Measurements from ENCODE around the gene TIFAB.
A peak's percentile ranks its signal among the peaks of the same experiment; 100 is the strongest.

The TIFAB gene

GRCh38 chr5:135469911-135470310 is 17.8 kb upstream of the TIFAB start:
- Histone ChIP-seq H3K79me1 (replicated peaks; ENCODE audit: low read length, poor library complexity, severe bottlenecking) (no peaks in the 10 kb centered on the region), H2BK5ac (ENCODE audit: low read depth, low read length, poor library complexity, severe bottlenecking) (no peak overlapping the region), H3K9ac (ENCODE audit: low read length) (no peak overlapping the region), H2BK12ac (ENCODE audit: low read length in 2 of 2) (no peak overlapping the region), H3K27me3 (ENCODE audit: control insufficient read depth in 1 of 2, insufficient read depth in 1 of 2, low read length in 2 of 2) (peaks cover 87 to 89% of the 10 kb centered on the region in 2 experiments), H3K4ac (ENCODE audit: low read depth in 1 of 2, low read length in 2 of 2) (no peak overlapping the region), H2BK120ac (ENCODE audit: low read depth, low read length) (no peak overlapping the region), H3K23ac (ENCODE audit: low read length in 2 of 2) (no peak overlapping the region), H3K36me3 (ENCODE audit: control insufficient read depth in 1 of 2, insufficient read depth in 2 of 2, low read depth in 1 of 2, low read length in 2 of 2) (no peaks in the 10 kb centered on the region), H2AFZ (ENCODE audit: low read depth, low read length) (no peak overlapping the region), H3K18ac (ENCODE audit: low read depth in 1 of 2, low read length in 2 of 2) (no peak overlapping the region), H3K4me1 (ENCODE audit: control insufficient read depth, insufficient read depth, low read depth, low read length) (peaks cover 7% of the 10 kb centered on the region), H4K8ac (ENCODE audit: low read length) (no peak overlapping the region), H3K4me3 (ENCODE audit: insufficient read depth in 1 of 2, low read depth in 1 of 2, low read length in 2 of 2) (no peak overlapping the region), H3K4me2 (ENCODE audit: low read length, poor library complexity, severe bottlenecking) (no peak overlapping the region), H3K27ac (ENCODE audit: low read length, poor library complexity, severe bottlenecking) (no peak overlapping the region), H2AK5ac (ENCODE audit: low read length, severe bottlenecking) (no peak overlapping the region), H3K9me3 (ENCODE audit: control insufficient read depth, low read length) (no peaks in the 10 kb centered on the region), H4K91ac (ENCODE audit: low read length) (no peak overlapping the region), H3K14ac (ENCODE audit: low read length in 2 of 2) (no peak overlapping the region), H2BK15ac (ENCODE audit: low read depth, poor library complexity, severe bottlenecking) (no peak overlapping the region)
- no peak for DNase-seq
- 86% methylated on average over 3 of the region's 5 CpGs for WGBS

GRCh38 chr5:135468541-135468940 is 16.4 kb upstream of the TIFAB start:
- H2BK15ac ChIP-seq (ENCODE audit: low read depth, poor library complexity, severe bottlenecking) = no peak overlapping the region
- H3K9ac ChIP-seq (ENCODE audit: low read length) = no peak overlapping the region
- no peak overlapping the region for H3K27ac ChIP-seq (ENCODE audit: low read length, poor library complexity, severe bottlenecking)
- no peak overlapping the region for H3K18ac ChIP-seq (ENCODE audit: low read depth in 1 of 2, low read length in 2 of 2)
- no peak overlapping the region for H2AFZ ChIP-seq (ENCODE audit: low read depth, low read length)
- 100% methylated on average over 1 of the region's 2 CpGs for WGBS
- H3K27me3 ChIP-seq (ENCODE audit: control insufficient read depth in 1 of 2, insufficient read depth in 1 of 2, low read length in 2 of 2) = peaks cover 88 to 91% of the 10 kb centered on the region in 2 experiments
- no peak overlapping the region for H2BK12ac ChIP-seq (ENCODE audit: low read length in 2 of 2)
- H4K8ac ChIP-seq (ENCODE audit: low read length) = no peak overlapping the region
- peaks cover 7% of the 10 kb centered on the region for H3K4me1 ChIP-seq (ENCODE audit: control insufficient read depth, insufficient read depth, low read depth, low read length)
- no peak overlapping the region for H3K14ac ChIP-seq (ENCODE audit: low read length in 2 of 2)
- no peak overlapping the region for H3K23ac ChIP-seq (ENCODE audit: low read length in 2 of 2)
- H3K4me3 ChIP-seq (ENCODE audit: insufficient read depth in 1 of 2, low read depth in 1 of 2, low read length in 2 of 2) = no peak overlapping the region
- no peak overlapping the region for H2AK5ac ChIP-seq (ENCODE audit: low read length, severe bottlenecking)
- no peak overlapping the region for H2BK5ac ChIP-seq (ENCODE audit: low read depth, low read length, poor library complexity, severe bottlenecking)
- H3K36me3 ChIP-seq (ENCODE audit: control insufficient read depth in 1 of 2, insufficient read depth in 2 of 2, low read depth in 1 of 2, low read length in 2 of 2) = no peaks in the 10 kb centered on the region
- H3K4me2 ChIP-seq (ENCODE audit: low read length, poor library complexity, severe bottlenecking) = no peak overlapping the region
- H4K91ac ChIP-seq (ENCODE audit: low read length) = no peak overlapping the region
- no peak overlapping the region for H2BK120ac ChIP-seq (ENCODE audit: low read depth, low read length)
- DNase-seq = no peak
- H3K9me3 ChIP-seq (ENCODE audit: control insufficient read depth, low read length) = no peaks in the 10 kb centered on the region
- no peaks in the 10 kb centered on the region for H3K79me1 ChIP-seq (replicated peaks; ENCODE audit: low read length, poor library complexity, severe bottlenecking)
- H3K4ac ChIP-seq (ENCODE audit: low read depth in 1 of 2, low read length in 2 of 2) = no peak overlapping the region

GRCh38 chr5:135467871-135468485 is 15.8 kb upstream of the TIFAB start:
- WGBS = 86% methylated on average over 3 of the region's 4 CpGs
- Histone ChIP-seq H3K18ac (ENCODE audit: low read depth in 1 of 2, low read length in 2 of 2) (no peak overlapping the region), H3K14ac (ENCODE audit: low read length in 2 of 2) (no peak overlapping the region), H3K9me3 (ENCODE audit: control insufficient read depth, low read length) (no peaks in the 10 kb centered on the region), H4K91ac (ENCODE audit: low read length) (no peak overlapping the region), H2AFZ (ENCODE audit: low read depth, low read length) (no peak overlapping the region), H3K36me3 (ENCODE audit: control insufficient read depth in 1 of 2, insufficient read depth in 2 of 2, low read depth in 1 of 2, low read length in 2 of 2) (no peaks in the 10 kb centered on the region), H3K27me3 (ENCODE audit: control insufficient read depth in 1 of 2, insufficient read depth in 1 of 2, low read length in 2 of 2) (peaks cover 88 to 91% of the 10 kb centered on the region in 2 experiments), H3K79me1 (replicated peaks; ENCODE audit: low read length, poor library complexity, severe bottlenecking) (no peaks in the 10 kb centered on the region), H3K27ac (ENCODE audit: low read length, poor library complexity, severe bottlenecking) (no peak overlapping the region), H3K9ac (ENCODE audit: low read length) (no peak overlapping the region), H2BK120ac (ENCODE audit: low read depth, low read length) (no peak overlapping the region), H3K4ac (ENCODE audit: low read depth in 1 of 2, low read length in 2 of 2) (no peak overlapping the region), H2AK5ac (ENCODE audit: low read length, severe bottlenecking) (no peak overlapping the region), H2BK5ac (ENCODE audit: low read depth, low read length, poor library complexity, severe bottlenecking) (no peak overlapping the region), H2BK15ac (ENCODE audit: low read depth, poor library complexity, severe bottlenecking) (no peak overlapping the region), H2BK12ac (ENCODE audit: low read length in 2 of 2) (no peak overlapping the region), H3K4me2 (ENCODE audit: low read length, poor library complexity, severe bottlenecking) (no peak overlapping the region), H4K8ac (ENCODE audit: low read length) (no peak overlapping the region), H3K4me3 (ENCODE audit: insufficient read depth in 1 of 2, low read depth in 1 of 2, low read length in 2 of 2) (no peak overlapping the region), H3K23ac (ENCODE audit: low read length in 2 of 2) (peak overlapping the region in 1 of 2 experiments; percentile 62), H3K4me1 (ENCODE audit: control insufficient read depth, insufficient read depth, low read depth, low read length) (peaks cover 7% of the 10 kb centered on the region)
- no peak for DNase-seq

- H2BK120ac ChIP-seq (ENCODE audit: low read depth, low read length) = no peak overlapping the region
- no peak for DNase-seq
- H4K91ac ChIP-seq (ENCODE audit: low read length) = no peak overlapping the region
- H3K4me1 ChIP-seq (ENCODE audit: control insufficient read depth, insufficient read depth, low read depth, low read length) = peaks cover 9% of the 10 kb centered on the region
- H3K27me3 ChIP-seq (ENCODE audit: control insufficient read depth in 1 of 2, insufficient read depth in 1 of 2, low read length in 2 of 2) = peaks cover 89 to 93% of the 10 kb centered on the region in 2 experiments
- H3K36me3 ChIP-seq (ENCODE audit: control insufficient read depth in 1 of 2, insufficient read depth in 2 of 2, low read depth in 1 of 2, low read length in 2 of 2) = no peaks in the 10 kb centered on the region
- no peak overlapping the region for H3K4me2 ChIP-seq (ENCODE audit: low read length, poor library complexity, severe bottlenecking)
- H3K4me3 ChIP-seq (ENCODE audit: insufficient read depth in 1 of 2, low read depth in 1 of 2, low read length in 2 of 2) = no peak overlapping the region
- no peak overlapping the region for H2AK5ac ChIP-seq (ENCODE audit: low read length, severe bottlenecking)
- H3K9ac ChIP-seq (ENCODE audit: low read length) = no peak overlapping the region
- no peak overlapping the region for H3K4ac ChIP-seq (ENCODE audit: low read depth in 1 of 2, low read length in 2 of 2)
- H2AFZ ChIP-seq (ENCODE audit: low read depth, low read length) = peak overlapping the region; percentile 84
- H4K8ac ChIP-seq (ENCODE audit: low read length) = no peak overlapping the region
- H2BK5ac ChIP-seq (ENCODE audit: low read depth, low read length, poor library complexity, severe bottlenecking) = no peak overlapping the region
- H3K9me3 ChIP-seq (ENCODE audit: control insufficient read depth, low read length) = no peaks in the 10 kb centered on the region
- no peak overlapping the region for H3K14ac ChIP-seq (ENCODE audit: low read length in 2 of 2)
- 43% methylated on average over 15 of the region's 15 CpGs for WGBS
- H2BK12ac ChIP-seq (ENCODE audit: low read length in 2 of 2) = no peak overlapping the region
- H3K79me1 ChIP-seq (replicated peaks; ENCODE audit: low read length, poor library complexity, severe bottlenecking) = no peaks in the 10 kb centered on the region
- no peak overlapping the region for H3K18ac ChIP-seq (ENCODE audit: low read depth in 1 of 2, low read length in 2 of 2)
- H2BK15ac ChIP-seq (ENCODE audit: low read depth, poor library complexity, severe bottlenecking) = no peak overlapping the region
- peak overlapping the region in 1 of 2 experiments; percentile 24 for H3K23ac ChIP-seq (ENCODE audit: low read length in 2 of 2)
- H3K27ac ChIP-seq (ENCODE audit: low read length, poor library complexity, severe bottlenecking) = no peak overlapping the region
Measured at GRCh38 chr5:135467051-135467625, 15.0 kb upstream of the TIFAB start.
